ES-I3 (cell line): ENCODE results near the gene LMNA.

Experiments used
- H3K36me3 ChIP-seq: 2 replicates; pipeline ENCODE4 v1.6.1; 2013; ENCODE audit warnings: mild to moderate bottlenecking, low read length, control low read depth, moderate library complexity; ENCODE audit not compliant: insufficient read depth
- H3K4me1 ChIP-seq: 2 replicates; pipeline ENCODE4 v1.6.1; 2013; ENCODE audit warnings: mild to moderate bottlenecking, control low read depth, low read length; ENCODE audit not compliant: insufficient read depth
- H3K9ac ChIP-seq: 2 replicates; pipeline ENCODE4 v1.6.1; 2013; ENCODE audit warnings: low read depth, mild to moderate bottlenecking, low read length, moderate library complexity
- H3K9me3 ChIP-seq: 2 replicates; pipeline ENCODE4 v1.6.1; 2013; ENCODE audit warnings: mild to moderate bottlenecking, low read length, moderate library complexity; ENCODE audit not compliant: control insufficient read depth, insufficient read depth

The LMNA gene

GRCh38 chr1:156090840-156091188, 23.7 kb upstream of the LMNA start:
- H3K9ac ChIP-seq: no peak overlapping the region
- no peaks in the 10 kb centered on the region for H3K36me3 ChIP-seq
- H3K9me3 ChIP-seq: no peaks in the 10 kb centered on the region
- H3K4me1 ChIP-seq: peaks cover 21% of the 10 kb centered on the region

GRCh38 chr1:156091610-156092009, 22.9 kb upstream of the LMNA start:
- Histone ChIP-seq H3K4me1 (peaks cover 20% of the 10 kb centered on the region), H3K36me3 (no peaks in the 10 kb centered on the region), H3K9ac (no peak overlapping the region), H3K9me3 (no peaks in the 10 kb centered on the region)

GRCh38 chr1:156095906-156096508, 18.5 kb upstream of the LMNA start:
- Histone ChIP-seq H3K9ac (no peak overlapping the region), H3K4me1 (peaks cover 30% of the 10 kb centered on the region), H3K9me3 (no peaks in the 10 kb centered on the region), H3K36me3 (no peaks in the 10 kb centered on the region)

GRCh38 chr1:156096640-156097391, 17.7 kb upstream of the LMNA start:
- Histone ChIP-seq H3K4me1 (peaks cover 35% of the 10 kb centered on the region), H3K36me3 (no peaks in the 10 kb centered on the region), H3K9ac (no peak overlapping the region)

GRCh38 chr1:156097499-156098178, 16.9 kb upstream of the LMNA start:
- no peak overlapping the region for H3K9ac ChIP-seq
- peaks cover 39% of the 10 kb centered on the region for H3K4me1 ChIP-seq

More at GRCh38 chr1:156096640-156097391, 17.7 kb upstream of the LMNA start:
- H3K9me3 ChIP-seq: no peaks in the 10 kb centered on the region

GRCh38 chr1:156098784-156099183, 15.7 kb upstream of the LMNA start:
- no peaks in the 10 kb centered on the region for H3K9me3 ChIP-seq
- H3K36me3 ChIP-seq: no peaks in the 10 kb centered on the region
- peaks cover 50% of the 10 kb centered on the region for H3K4me1 ChIP-seq
- no peak overlapping the region for H3K9ac ChIP-seq

More at GRCh38 chr1:156097499-156098178, 16.9 kb upstream of the LMNA start:
- Histone ChIP-seq H3K9me3 (no peaks in the 10 kb centered on the region), H3K36me3 (no peaks in the 10 kb centered on the region)

- H3K9ac ChIP-seq: no peak overlapping the region
- no peaks in the 10 kb centered on the region for H3K36me3 ChIP-seq
- H3K9me3 ChIP-seq: no peaks in the 10 kb centered on the region
- peaks cover 55% of the 10 kb centered on the region for H3K4me1 ChIP-seq
Measured at GRCh38 chr1:156099282-156099681, 15.2 kb upstream of the LMNA start.

- H3K36me3 ChIP-seq: no peaks in the 10 kb centered on the region
- H3K9ac ChIP-seq: no peak overlapping the region
- no peaks in the 10 kb centered on the region for H3K9me3 ChIP-seq
- peaks cover 66% of the 10 kb centered on the region for H3K4me1 ChIP-seq
Measured at GRCh38 chr1:156100205-156100995, 14.1 kb upstream of the LMNA start.

GRCh38 chr1:156101880-156102279, 12.6 kb upstream of the LMNA start:
- Histone ChIP-seq H3K9ac (no peak overlapping the region), H3K4me1 (peaks cover 59% of the 10 kb centered on the region), H3K36me3 (no peaks in the 10 kb centered on the region), H3K9me3 (no peaks in the 10 kb centered on the region)

- no peaks in the 10 kb centered on the region for H3K9me3 ChIP-seq
- no peak overlapping the region for H3K9ac ChIP-seq
- H3K36me3 ChIP-seq: no peaks in the 10 kb centered on the region
- H3K4me1 ChIP-seq: peaks cover 61% of the 10 kb centered on the region
Measured at GRCh38 chr1:156102633-156103511, 11.6 kb upstream of the LMNA start.

GRCh38 chr1:156103521-156103947, 11.0 kb upstream of the LMNA start:
- H3K36me3 ChIP-seq: no peaks in the 10 kb centered on the region
- H3K9me3 ChIP-seq: no peaks in the 10 kb centered on the region
- H3K9ac ChIP-seq: no peak overlapping the region
- peaks cover 61% of the 10 kb centered on the region for H3K4me1 ChIP-seq

GRCh38 chr1:156104065-156104810, 10.3 kb upstream of the LMNA start:
- H3K9ac ChIP-seq: no peak overlapping the region
- peaks cover 58% of the 10 kb centered on the region for H3K4me1 ChIP-seq
- H3K9me3 ChIP-seq: no peaks in the 10 kb centered on the region
- H3K36me3 ChIP-seq: no peaks in the 10 kb centered on the region
